ENCODE measurements around the gene TENM4.

GRCh38 chr11:78660471-78660870 lies 780.4 kb downstream of the TENM4 start:
- TF ChIP-seq POLR2A (IDR thresholded peaks at IDR 0.05), result no peak
- TF ChIP-seq CTCF (IDR thresholded peaks at IDR 0.05), result no peak

Measured in heart left ventricle (tissue), 13 donors.